Left kidney (tissue), 2 donors: ENCODE data around the gene ARHGAP18. TPM values are rescaled to one million over a fixed set of nuclear protein-coding genes. Genes with fewer than 3 reads are reported as not detected.

Experiments
- DNase-seq: peaks from one replicate; pipeline ENCODE4 v3.0.0-alpha.2; 2013
- polyA plus RNA-seq: library from polyadenylated mRNA; unstranded; fragments of 120-200 nt; gene quantifications from one replicate; pipeline ENCODE4 v1.2.1, GENCODE V29; 2013; ENCODE audit not compliant: insufficient read length

ARHGAP18 gene
- polyA plus RNA-seq, 1 donor = 38.5 TPM

DNA sequence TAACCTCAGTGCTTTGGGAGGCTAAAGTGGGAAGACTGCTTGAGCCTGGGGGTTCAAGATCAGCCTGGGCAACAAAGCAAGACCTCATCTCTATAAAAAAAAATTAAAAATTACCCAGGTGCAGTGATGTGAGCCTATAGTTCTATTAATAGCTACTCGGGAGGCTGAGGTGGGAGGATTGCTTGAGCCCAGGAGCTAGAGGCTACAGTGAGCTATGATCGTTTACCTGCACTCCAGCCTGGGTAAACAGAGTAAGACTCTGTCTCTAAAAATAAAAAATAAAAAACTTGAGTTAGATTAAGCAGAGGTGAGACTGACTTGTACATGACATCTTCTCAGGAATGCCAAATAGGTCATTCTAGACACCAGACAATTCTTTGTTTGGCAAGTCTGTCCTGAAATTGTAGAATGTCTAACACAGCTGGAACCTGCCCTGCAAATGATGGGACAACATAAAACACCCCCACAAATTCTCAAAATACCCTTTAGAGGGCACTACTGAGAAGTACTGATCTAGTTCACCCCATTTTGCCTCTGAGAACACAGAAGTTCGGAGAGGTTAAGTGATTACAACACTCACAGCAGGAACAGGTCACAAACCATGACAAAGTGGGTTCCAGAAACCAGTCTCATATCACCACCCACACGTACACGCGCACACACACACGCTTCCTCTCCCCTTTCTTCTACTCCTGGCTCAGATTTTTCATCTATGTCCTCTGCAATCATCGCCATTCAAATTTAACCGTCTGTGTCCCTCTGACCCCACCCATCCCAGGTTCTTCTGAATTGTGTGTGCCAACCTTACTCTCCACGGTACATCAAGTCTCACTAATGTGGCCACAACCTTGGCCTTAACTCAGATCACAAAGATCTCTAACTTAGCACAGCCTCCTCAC lies 38.3 kb downstream of the ARHGAP18 start:
- no peak for DNase-seq

GRCh38 chr6:129670634-129671033 lies 39.3 kb downstream of the ARHGAP18 start:
- no peak for DNase-seq

- no peak for DNase-seq
Observed at GRCh38 chr6:129667621-129668020, 42.4 kb downstream of the ARHGAP18 start.

GRCh38 chr6:129667034-129667433 lies 42.9 kb downstream of the ARHGAP18 start:
- no peak for DNase-seq

DNA sequence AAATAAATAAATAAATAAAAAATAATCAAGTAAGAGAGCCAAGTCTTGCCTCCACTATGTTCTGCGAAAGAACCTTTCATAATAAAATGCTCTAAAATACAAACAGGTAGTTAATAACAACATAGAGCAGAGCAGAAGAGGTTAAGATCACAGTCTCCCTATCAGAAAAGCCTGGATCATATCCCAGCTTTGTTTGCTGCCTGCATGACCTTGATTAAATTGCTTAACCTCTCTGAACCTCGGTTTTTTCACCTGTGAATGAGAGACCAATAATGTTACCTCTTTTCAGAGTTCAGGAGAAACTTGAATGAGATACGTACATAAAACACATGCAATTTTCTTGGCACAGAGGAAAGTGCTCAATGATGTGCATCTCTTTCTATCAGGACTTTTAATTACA lies 44.4 kb downstream of the ARHGAP18 start:
- DNase-seq = no peak

- DNase-seq = no peak
Observed at GRCh38 chr6:129663531-129663930, 46.4 kb downstream of the ARHGAP18 start.

GRCh38 chr6:129662980-129663431 lies 47.0 kb downstream of the ARHGAP18 start:
- DNase-seq = no peak

DNA sequence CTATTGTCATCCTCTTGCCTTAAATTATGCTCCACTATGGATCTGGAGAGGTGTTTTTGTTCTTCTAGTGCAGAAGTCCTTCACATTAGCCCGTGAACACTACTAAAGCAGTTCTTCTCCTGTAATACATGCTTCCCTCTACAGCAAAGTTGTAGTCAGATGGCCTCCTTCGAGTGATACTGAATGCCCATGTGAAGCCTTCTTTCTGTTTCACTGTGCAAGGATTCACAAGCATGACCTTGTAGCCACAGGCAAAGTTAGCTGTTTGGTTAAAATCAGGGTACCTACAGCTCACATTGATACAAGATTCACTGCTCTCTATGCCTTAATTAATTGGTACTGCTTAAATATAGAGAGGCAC lies 47.6 kb downstream of the ARHGAP18 start:
- DNase-seq = no peak

DNA sequence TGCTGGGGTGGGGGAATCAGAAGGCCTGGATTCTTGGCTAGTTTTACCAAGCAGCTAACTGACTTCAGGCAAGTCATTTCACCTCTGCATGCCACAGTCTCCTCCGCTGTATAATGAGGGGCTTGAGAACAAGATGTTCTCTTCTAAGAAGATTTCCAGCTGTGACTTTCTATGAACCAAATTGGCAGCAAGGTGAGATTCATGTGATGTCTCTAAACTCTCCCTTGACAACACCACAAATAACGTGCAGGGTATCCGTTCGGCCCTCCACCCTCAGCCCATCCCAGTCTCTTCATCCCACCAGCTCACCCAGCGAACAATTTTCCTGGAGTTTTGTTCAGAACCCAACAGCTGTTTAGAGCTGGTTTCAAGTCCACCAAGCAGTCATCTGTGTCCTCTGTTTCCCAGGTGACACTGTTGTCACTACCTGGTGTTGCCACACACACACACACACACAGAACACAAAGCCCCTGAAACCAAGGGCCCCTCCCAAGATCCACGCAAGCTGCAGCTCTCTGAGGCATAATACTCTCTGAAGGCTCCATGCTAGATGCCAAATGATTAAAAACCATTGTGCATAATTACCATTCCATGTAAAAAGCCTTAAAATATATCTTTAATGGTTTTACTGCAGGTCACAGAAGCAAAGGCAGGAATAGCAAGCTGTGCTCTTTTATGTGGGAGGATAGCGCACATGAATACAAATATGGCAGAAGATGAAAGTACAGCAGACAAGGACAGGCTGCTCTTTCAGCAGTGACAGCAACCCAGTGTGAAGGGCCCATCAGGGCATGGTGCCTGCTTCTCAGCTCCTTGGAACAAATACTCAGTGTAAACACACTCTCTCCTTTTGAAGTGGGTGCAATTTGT lies 48.2 kb downstream of the ARHGAP18 start:
- no peak for DNase-seq

DNA sequence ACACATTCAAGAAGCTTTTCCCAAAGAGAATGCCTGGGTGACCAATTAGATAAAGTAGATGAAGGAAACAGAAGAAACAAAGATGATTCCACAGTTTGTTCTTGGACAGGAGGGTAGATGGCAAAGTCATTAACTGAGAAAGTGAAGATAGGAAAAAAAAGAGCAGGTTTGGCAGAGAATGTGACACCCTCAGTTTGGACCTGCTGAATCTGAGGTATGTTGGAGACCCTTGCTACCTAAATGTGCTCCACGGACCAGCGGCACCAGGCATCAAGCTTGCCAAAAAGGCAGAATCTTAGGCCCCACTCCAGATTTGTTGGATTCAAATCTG lies 49.7 kb downstream of the ARHGAP18 start:
- no peak for DNase-seq

DNA sequence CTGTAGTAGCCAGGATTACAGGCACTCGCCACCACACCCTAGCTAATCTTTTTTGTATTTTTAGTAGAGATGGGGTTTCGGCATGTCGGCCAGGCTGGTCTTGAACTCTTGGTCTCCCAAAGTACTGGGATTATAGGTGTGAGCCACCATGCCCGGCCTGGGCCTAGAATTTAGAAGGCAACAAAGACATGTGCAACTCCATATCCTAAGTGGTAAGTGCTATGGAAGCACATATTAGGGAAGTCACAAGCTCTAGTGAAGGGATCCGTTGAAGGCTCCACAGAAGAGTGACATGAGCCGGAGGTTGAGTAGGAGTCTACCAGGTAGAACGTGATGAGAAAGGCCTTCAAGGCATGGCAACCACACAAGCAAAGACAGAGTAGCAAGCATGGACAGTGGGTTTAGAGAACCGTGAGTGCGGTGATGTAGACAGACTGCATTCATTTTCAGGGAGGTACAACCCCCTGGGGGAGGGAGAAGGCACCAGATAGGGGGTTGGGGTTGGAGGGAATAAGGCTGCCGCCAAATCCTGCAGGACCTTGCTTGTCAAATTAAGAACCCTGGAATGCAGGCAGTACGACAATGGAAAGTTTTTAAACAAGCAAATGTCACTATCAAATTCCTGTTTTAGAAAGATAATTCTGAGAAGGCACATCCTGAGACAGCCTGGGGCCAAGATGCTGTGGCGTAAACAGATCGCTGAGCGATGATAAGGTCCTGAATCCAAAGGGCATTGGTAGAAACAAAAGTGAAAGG lies 50.2 kb downstream of the ARHGAP18 start:
- no peak for DNase-seq

DNA sequence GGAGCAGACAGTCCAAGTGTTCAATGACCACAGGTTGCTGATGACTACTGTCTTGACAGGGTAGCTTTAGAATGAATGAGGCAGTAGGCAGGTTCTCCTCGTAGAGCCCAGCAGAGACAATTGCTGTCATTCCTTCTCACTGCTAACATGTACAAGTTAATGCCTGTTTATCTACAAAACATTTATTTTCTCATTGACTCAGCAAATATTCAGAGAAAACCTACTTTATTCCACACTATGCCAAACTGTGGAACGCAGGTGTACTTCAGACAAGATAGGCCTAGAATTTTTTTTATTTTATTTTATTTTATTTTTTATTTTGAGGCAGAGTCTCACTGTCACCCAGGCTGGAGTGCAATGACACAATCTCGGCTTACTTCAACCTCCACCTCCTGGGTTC lies 50.8 kb downstream of the ARHGAP18 start:
- no peak for DNase-seq

DNA sequence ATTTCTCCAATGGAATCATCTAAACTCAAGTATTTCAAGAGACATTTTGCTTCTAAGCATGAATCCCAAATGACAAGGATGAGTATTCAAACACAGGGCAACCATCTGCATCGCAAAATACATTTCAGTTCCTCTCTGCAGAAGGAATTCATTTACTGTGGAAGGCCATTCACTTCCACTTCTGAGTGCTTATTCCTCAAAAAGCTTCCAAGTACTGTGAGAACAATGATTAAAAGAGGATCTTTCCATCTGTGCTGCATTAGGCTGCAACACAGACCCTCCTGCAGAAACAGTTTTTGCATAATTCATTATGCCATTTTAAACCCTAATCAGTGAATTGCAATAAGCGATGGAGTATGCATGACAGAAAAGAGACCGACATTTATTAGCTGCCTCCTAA lies 52.5 kb downstream of the ARHGAP18 start:
- DNase-seq = no peak

- DNase-seq = no peak
Observed at GRCh38 chr6:129655334-129655733, 54.6 kb downstream of the ARHGAP18 start.

DNA sequence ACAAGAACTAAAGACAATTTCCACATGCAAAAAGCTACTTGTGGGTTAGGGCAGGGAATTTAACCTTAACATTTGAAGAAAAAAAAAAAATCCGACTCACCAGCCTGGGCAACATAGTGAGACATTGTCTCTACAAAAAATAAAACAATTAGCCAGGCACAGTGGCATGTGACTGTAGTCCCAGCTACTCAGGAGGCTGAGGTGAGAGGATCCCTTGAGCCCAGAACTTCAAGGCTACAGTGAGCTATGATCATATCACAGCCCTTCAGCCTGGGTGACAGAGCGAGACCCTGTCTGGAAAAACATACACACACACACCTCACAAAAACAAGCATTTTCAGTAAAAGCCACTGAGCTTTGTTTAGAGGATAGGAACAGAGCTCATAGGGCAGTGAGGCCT lies 56.2 kb downstream of the ARHGAP18 start:
- no peak for DNase-seq

GRCh38 chr6:129653229-129653628 lies 56.7 kb downstream of the ARHGAP18 start:
- DNase-seq = no peak

DNA sequence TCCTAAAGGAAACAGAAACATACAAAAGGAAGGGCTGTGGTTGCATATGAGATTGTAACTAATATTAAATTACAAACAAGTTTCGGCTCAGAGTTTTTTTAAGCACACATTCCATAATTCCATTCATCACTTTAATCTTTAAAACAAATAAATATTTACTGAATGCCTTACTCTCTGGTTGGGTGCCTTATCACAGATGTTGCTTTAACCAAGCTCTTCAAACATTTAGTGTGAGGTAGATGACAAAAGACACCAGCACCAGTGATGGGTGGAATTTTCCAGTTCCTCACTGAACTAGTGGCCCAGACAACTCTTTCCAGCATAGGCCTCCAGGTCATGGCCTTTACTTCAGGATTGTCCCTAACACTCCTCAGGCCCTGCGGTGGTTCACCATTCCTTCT lies 58.7 kb downstream of the ARHGAP18 start:
- DNase-seq = no peak

DNA sequence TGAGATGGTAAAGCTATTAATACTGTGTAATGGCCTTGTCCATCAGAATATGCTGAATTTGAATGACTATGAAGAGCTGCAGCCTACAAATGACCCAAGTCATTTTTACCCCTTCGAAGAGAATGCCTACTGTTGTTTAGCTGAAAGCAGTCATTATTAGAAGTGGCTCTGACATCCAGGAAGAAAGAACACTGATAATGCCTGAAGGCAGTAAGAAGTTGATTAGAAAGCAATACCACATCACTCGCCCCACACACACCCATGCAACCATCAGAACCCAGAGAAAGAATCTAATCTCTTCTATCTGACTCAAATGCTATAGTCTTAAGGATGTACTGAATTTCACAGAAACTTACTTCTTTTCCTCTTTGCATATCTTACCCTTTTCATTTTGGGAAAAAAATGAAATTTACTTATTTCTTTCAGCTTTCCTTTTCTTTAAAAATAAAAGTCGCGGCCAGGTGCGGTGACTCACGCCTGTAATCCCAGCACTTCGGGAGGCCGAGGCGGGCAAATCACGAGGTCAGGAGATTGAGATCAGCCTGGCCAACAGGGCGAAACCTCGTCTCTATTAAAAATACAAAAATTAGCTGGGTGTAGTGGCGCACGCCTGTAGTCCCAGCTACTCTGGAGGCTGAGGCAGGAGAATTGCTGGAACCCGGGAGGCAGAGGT lies 61.0 kb downstream of the ARHGAP18 start:
- no peak for DNase-seq

- DNase-seq = no peak
Observed at GRCh38 chr6:129647044-129647443, 62.9 kb downstream of the ARHGAP18 start.

DNA sequence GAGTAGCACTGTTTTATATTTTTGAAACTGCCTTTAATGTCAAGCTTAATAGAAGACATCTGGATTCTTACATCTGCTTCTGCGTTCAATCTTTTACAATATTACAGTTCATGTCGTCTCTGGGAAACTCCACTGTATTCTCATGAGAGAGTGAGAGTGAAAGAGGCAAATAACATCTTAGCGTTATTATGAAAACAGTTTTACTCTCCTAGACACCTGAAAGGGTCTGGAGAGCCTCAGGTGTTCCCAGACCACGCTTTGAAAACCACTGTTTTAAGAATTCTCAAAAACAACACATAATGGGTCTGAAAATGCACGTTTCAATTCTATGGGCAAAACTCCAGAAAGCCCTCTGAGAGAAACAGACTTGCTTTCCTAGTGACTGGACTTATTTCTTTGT lies 63.3 kb downstream of the ARHGAP18 start:
- no peak for DNase-seq

DNA sequence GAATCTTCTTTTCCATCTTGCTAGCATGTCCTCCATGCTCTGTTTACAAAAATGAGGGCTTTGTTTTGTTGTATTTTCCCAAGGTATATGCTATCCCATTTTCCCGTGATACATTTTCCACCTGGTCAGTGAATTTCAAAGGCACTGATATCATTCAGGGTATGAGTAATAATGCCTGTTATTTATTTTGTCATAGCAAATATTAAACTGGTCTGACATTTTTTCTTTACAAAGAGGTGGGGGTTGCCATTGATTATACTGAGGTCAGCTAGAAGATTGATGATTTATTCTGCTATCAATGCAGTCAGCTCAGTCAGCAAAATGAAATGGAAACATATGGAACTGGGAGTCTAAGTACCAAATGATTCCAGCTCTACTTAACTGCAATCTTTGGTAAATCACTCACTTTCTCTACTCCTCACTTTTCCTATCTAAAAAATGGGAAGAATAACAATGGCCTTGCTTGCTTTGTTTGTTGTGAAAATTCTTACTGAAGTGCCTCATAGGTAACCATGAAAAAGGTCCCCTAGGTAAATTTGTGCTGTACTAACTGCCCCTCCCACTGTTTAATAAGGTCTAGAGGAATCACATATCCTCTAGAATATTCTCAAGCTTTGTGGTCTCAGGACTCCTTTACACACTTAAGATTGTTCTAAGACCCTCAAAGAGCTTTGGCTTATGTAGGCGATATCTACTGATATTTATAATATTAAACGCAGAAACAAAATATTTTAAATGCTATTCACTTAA lies 64.0 kb downstream of the ARHGAP18 start:
- no peak for DNase-seq
